Liver (tissue), 9 donors: ENCODE results near the gene KCTD12. TPM values are rescaled to one million over a fixed set of nuclear protein-coding genes. Genes with fewer than 3 reads are reported as not detected.

Experiments used
- DNase-seq: peaks from one replicate; pipeline ENCODE4 v3.0.0-alpha.2; 2017; ENCODE audit warnings: low spot score
- H3K27ac ChIP-seq, 2 donors: one replicate each; pipeline ENCODE4 v1.7.0; 2013; ENCODE audit warnings: inconsistent platforms in 2 of 2, low read length in 2 of 2, control low read depth in 1 of 2, low read depth in 1 of 2, mild to moderate bottlenecking in 1 of 2
- H3K27me3 ChIP-seq, 4 donors: one replicate each; pipeline versions ENCODE4 v1.6.1 to v1.7.0; 2013; ENCODE audit warnings: low read length in 3 of 4, inconsistent platforms in 1 of 4, mild to moderate bottlenecking in 1 of 4, moderate library complexity in 1 of 4; ENCODE audit not compliant: control insufficient read depth in 4 of 4, insufficient read depth in 4 of 4
- H3K36me3 ChIP-seq, 4 donors: one replicate each; pipeline versions ENCODE4 v1.6.1 to v1.7.0; 2013; ENCODE audit warnings: low read length in 3 of 4, mild to moderate bottlenecking in 3 of 4, low read depth in 1 of 4, moderate library complexity in 1 of 4; ENCODE audit not compliant: control insufficient read depth in 4 of 4, insufficient read depth in 3 of 4
- H3K4me1 ChIP-seq, 4 donors: one replicate each; pipeline versions ENCODE4 v1.6.1 to v1.7.0; 2013; ENCODE audit warnings: low read length in 3 of 4, mild to moderate bottlenecking in 3 of 4, moderate library complexity in 1 of 4; ENCODE audit not compliant: control insufficient read depth in 4 of 4, insufficient read depth in 4 of 4
- H3K4me3 ChIP-seq, 3 donors: one replicate each; pipeline versions ENCODE4 v1.6.1 to v1.7.0; 2013; ENCODE audit warnings: low read length in 3 of 3, control low read depth in 1 of 3, low read depth in 1 of 3, mild to moderate bottlenecking in 1 of 3
- H3K9ac ChIP-seq, 2 donors: one replicate each; pipeline ENCODE4 v1.7.0; 2013; ENCODE audit warnings: low read length in 2 of 2, mild to moderate bottlenecking in 2 of 2, moderate library complexity in 2 of 2, control low read depth in 1 of 2, low read depth in 1 of 2
- H3K9me3 ChIP-seq, 4 donors: one replicate each; pipeline versions ENCODE4 v1.6.1 to v1.7.0; 2013; ENCODE audit warnings: low read length in 3 of 4; ENCODE audit not compliant: control insufficient read depth in 4 of 4
- ATF3 ChIP-seq: IDR thresholded peaks from 2 replicates; pipeline ENCODE4 v1.6.1; 2016; ENCODE audit warnings: antibody characterized with exemption
- EGR1 ChIP-seq, 2 donors: IDR thresholded peaks; 2 replicates each; pipeline ENCODE4 v1.6.1; 2016 to 2018; ENCODE audit warnings: antibody characterized with exemption in 2 of 2, low read depth in 2 of 2
- FOXA1 ChIP-seq: IDR thresholded peaks from 2 replicates; pipeline ENCODE4 v1.6.1; 2016; ENCODE audit warnings: antibody characterized with exemption
- FOXA2 ChIP-seq: IDR thresholded peaks from 2 replicates; pipeline ENCODE4 v1.6.1; 2016; ENCODE audit warnings: antibody characterized with exemption
- GABPA ChIP-seq, 2 donors: IDR thresholded peaks in 1 of 2; conservative IDR thresholded peaks in 1 of 2; 2 replicates each; pipeline ENCODE4 v1.6.1; 2016; ENCODE audit warnings: antibody characterized with exemption in 2 of 2, mild to moderate bottlenecking in 1 of 2, moderate library complexity in 1 of 2
- HNF4A ChIP-seq, 2 donors: conservative IDR thresholded peaks; 2 replicates each; pipeline ENCODE4 v1.6.1; 2016; ENCODE audit warnings: antibody characterized with exemption in 2 of 2, mild to moderate bottlenecking in 2 of 2
- HNF4G ChIP-seq: IDR thresholded peaks from 2 replicates; pipeline ENCODE4 v1.6.1; 2016; ENCODE audit warnings: antibody characterized with exemption
- JUND ChIP-seq, 2 donors: IDR thresholded peaks; 2 replicates each; pipeline ENCODE4 v1.6.1; 2016; ENCODE audit warnings: antibody characterized with exemption in 2 of 2
- MAX ChIP-seq: IDR thresholded peaks from 2 replicates; pipeline ENCODE4 v1.6.1; 2016; ENCODE audit warnings: antibody characterized with exemption
- NR2F2 ChIP-seq: IDR thresholded peaks from 2 replicates; pipeline ENCODE4 v1.6.1; 2016; ENCODE audit warnings: antibody characterized with exemption
- RAD21 ChIP-seq, 2 donors: IDR thresholded peaks; 2 replicates each; pipeline ENCODE4 v1.6.1; 2016; ENCODE audit warnings: antibody characterized with exemption in 2 of 2, mild to moderate bottlenecking in 2 of 2
- REST ChIP-seq: IDR thresholded peaks from 2 replicates; pipeline ENCODE4 v1.6.1; 2016; ENCODE audit warnings: antibody characterized with exemption, mild to moderate bottlenecking
- SP1 ChIP-seq: IDR thresholded peaks from 2 replicates; pipeline ENCODE4 v1.6.1; 2018; ENCODE audit warnings: antibody characterized with exemption, mild to moderate bottlenecking
- TAF1 ChIP-seq: conservative IDR thresholded peaks from 2 replicates; pipeline ENCODE4 v1.6.1; 2016; ENCODE audit warnings: antibody characterized with exemption, mild to moderate bottlenecking
- YY1 ChIP-seq: IDR thresholded peaks from 2 replicates; pipeline ENCODE4 v1.6.1; 2016; ENCODE audit warnings: antibody characterized with exemption, mild to moderate bottlenecking
- ZBTB33 ChIP-seq: IDR thresholded peaks from 2 replicates; pipeline ENCODE4 v1.6.1; 2016; ENCODE audit warnings: antibody characterized with exemption
- WGBS: extraction: QIAGEN DNeasy Blood & Tissue Kit; methylation state at CpG from one replicate; pipeline ENCODE4 v1.1.7; 2013; 5-methylcytosine and 5-hydroxymethylcytosine counted together
- polyA plus RNA-seq, 2 donors: library from polyadenylated mRNA; stranded (reverse) in 1 of 2; unstranded in 1 of 2; fragments of 200-250 nt in 1 of 2; fragments of >200 nt in 1 of 2; fragmentation: Nextera tagmentation in 1 of 2; extraction: Ambion mirVana in 1 of 2; gene quantifications; one replicate each; pipeline versions ENCODE4 v1.2.1 to v1.2.3, GENCODE V29; 2013 to 2015
- total RNA-seq, 2 donors: library from RNA; depleted of rRNA; stranded (reverse); fragments of >200 nt; gene quantifications; one replicate each; pipeline ENCODE4 v1.2.3, GENCODE V29; 2014
- donor health status: healthy.
- donor health status: healthy.
- donor health status: healthy.
- donor health status: healthy.
- donor health status: healthy.

Gene KCTD12
- total and polyA plus RNA-seq, 4 donors = 1.5 to 14.8 (median 6.6) TPM

- TF ChIP-seq ATF3 (no peak), SP1 (no peak), TAF1 (no peak), YY1 (no peak), HNF4G (no peak), MAX (no peak), FOXA1 (no peak), FOXA2 (no peak), RAD21 (IDR thresholded peaks at IDR 0.05) (no peak), REST (no peak), GABPA (IDR thresholded peaks at IDR 0.05 in 1 of 2, conservative IDR thresholded peaks at IDR 0.05 in 1 of 2) (no peak), EGR1 (IDR thresholded peaks at IDR 0.05; ENCODE audit: low read depth in 2 of 2) (no peak), NR2F2 (no peak), JUND (IDR thresholded peaks at IDR 0.05) (no peak), HNF4A (conservative IDR thresholded peaks at IDR 0.05) (no peak), ZBTB33 (no peak)
- WGBS = 71% methylated on average over 3 of the region's 3 CpGs
- DNase-seq = no peak
- no peaks in the 10 kb centered on the region for H3K36me3 ChIP-seq
- H3K27me3 ChIP-seq = peaks cover 0 to 4% (median under 1%) of the 10 kb centered on the region in 4 donors
- no peaks in the 10 kb centered on the region for H3K9me3 ChIP-seq
- H3K27ac ChIP-seq = peak overlapping the region; percentile 51 to 64
- no peak overlapping the region for H3K4me3 ChIP-seq
- H3K9ac ChIP-seq = peak overlapping the region in 1 of 2 donors; percentile 39
- H3K4me1 ChIP-seq = peaks cover 0 to 4% (median under 1%) of the 10 kb centered on the region in 4 donors
Measured at GRCh38 chr13:76879883-76880270, 6.3 kb downstream of the KCTD12 start.

GRCh38 chr13:76879203-76879882 is 6.9 kb downstream of the KCTD12 start:
- no peaks in the 10 kb centered on the region for H3K36me3 ChIP-seq
- H3K4me1 ChIP-seq = peaks cover 0 to 3% (median 0%) of the 10 kb centered on the region in 4 donors
- H3K27ac ChIP-seq = peak overlapping the region; percentile 51 to 64
- DNase-seq = no peak
- H3K9me3 ChIP-seq = no peaks in the 10 kb centered on the region
- H3K27me3 ChIP-seq = peaks cover 0 to 4% (median under 1%) of the 10 kb centered on the region in 4 donors
- H3K9ac ChIP-seq = peak overlapping the region in 1 of 2 donors; percentile 39
- no peak overlapping the region for H3K4me3 ChIP-seq
- 59% methylated on average over 8 of the region's 8 CpGs for WGBS
- TF ChIP-seq RAD21 (IDR thresholded peaks at IDR 0.05) (peak; percentile 11 to 20), NR2F2 (peak; percentile 74), HNF4G (no peak), SP1 (peak; percentile 39), ZBTB33 (peak; percentile 16), JUND (IDR thresholded peaks at IDR 0.05) (peak; percentile 56 to 60)
